HG03280 (cell line): ENCODE data around the gene TIAM2.
"Not testable (repeated sequence)": the region's sequence is repeated elsewhere in the genome, so short reads cannot be mapped to it uniquely, and the experiment has no call there.

Source experiments
- ATAC-seq: cut with Tn5 transposase; IDR thresholded peaks from one replicate; pipeline ENCODE4 v1.9.1; 2021; ENCODE audit warnings: mild to moderate bottlenecking, moderate library complexity; ENCODE audit not compliant: unreplicated experiment

TIAM2 gene

GRCh38 chr6:155090166-155090565 lies 95.1 kb downstream of the TIAM2 start:
- no peak for ATAC-seq

DNA sequence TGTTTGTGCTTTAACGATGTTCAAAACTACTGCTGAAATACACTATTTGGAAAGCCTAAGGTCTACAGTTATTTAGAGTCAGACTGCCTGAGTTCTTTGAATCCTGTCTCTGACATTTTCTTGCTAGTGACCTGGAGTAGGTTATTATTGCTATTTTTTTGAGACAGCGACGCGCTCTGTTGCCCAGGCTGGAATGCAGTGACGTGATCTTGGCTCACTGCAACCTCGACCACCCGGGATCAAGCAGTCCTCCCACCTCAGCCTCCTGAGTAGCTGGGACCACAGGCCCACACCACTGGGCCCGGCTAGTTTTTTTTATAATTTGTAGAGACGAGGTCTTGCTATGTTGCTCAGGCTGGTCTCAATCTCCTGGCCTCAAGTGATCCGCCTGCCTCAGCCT lies 96.6 kb downstream of the TIAM2 start:
- ATAC-seq = no peak

DNA sequence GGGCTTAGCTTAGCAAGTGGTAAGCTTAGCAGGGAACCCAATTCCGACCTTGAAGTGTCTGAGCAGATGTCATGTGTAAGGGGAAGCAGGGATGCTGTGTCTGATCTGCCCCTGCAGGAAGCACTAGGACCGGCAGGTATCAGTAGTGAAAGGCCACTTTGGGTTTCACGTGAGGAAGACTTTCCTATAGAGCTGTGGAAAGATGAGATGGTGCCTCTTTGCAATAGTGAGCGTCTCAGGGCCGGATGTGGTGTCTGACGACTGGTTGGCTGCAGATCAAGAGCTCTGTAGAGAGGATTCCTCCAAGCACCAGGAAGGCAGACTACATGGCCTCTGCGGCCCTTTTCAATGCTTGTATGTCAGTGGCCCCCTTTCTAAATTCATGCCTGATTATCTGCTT lies 98.3 kb downstream of the TIAM2 start:
- no peak for ATAC-seq

- ATAC-seq = no peak
Observed at GRCh38 chr6:155100087-155100486, 105.0 kb downstream of the TIAM2 start.

- ATAC-seq = no peak
Observed at GRCh38 chr6:155100591-155100990, 105.5 kb downstream of the TIAM2 start.

DNA sequence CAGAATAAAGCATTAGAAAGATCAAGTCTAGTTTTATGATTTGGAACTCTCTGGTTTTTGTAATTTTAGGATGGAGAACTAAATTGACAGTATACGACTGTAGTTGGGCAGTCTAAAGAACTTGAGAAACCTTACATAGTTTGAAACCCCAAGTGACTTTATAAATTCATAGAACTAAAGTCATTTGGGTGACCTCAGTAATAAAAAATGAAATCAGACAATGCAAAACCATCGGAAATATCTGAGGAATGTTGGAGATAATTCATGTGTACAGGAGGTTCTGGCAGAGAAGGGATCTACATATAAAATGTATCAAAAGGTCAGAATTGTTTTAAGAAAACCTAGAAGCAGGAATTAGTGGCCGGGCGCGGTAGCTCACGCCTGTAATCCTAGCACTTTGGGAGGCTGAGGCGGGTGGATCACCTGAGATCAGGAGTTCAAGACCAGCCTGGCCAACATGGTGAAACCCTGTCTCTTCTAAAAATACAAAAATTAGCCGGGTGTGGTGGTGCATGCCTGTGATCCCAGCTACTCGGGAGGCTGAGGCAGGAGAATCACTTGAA lies 108.0 kb downstream of the TIAM2 start:
- not testable (repeated sequence) for ATAC-seq

GRCh38 chr6:155103816-155104366 lies 108.8 kb downstream of the TIAM2 start:
- no peak for ATAC-seq

GRCh38 chr6:155106456-155107115 lies 111.5 kb downstream of the TIAM2 start:
- ATAC-seq = no peak

GRCh38 chr6:155107432-155108069 lies 112.4 kb downstream of the TIAM2 start:
- no peak for ATAC-seq

DNA sequence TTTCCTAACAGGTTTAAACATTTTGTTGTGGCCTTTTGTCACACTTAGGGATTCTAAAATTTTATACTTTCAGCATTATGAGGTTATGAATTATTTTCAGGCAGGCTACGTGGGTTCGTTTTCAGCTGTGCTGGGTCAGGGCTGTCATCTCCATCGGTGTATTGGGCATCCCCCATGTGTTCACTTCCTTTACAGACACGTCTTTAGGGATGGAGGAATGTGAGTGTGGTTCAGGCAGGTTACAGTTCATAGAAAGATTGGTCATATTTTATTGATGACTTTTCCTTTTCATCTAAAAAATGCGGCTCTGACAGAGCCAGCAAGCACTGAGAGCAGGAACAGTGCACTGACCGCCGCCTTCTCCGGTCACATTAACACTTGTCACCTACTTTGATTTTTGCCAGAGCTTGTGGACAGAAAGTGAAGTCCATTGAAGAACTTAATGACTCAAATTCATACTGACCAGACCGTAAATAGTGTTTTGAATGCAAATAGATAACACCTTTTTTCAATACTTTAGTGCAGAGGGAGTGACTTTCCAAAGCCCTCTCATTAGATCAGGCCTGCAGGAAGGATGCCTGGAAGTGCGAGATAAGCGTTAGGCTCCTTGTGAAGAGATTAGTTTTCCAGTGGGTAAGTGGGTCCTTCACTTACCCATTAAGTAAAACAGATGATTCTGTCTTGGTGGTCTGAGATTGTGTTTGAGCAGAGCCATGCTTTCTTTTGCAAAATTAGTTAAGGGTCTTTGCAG lies 113.1 kb downstream of the TIAM2 start:
- ATAC-seq = no peak

DNA sequence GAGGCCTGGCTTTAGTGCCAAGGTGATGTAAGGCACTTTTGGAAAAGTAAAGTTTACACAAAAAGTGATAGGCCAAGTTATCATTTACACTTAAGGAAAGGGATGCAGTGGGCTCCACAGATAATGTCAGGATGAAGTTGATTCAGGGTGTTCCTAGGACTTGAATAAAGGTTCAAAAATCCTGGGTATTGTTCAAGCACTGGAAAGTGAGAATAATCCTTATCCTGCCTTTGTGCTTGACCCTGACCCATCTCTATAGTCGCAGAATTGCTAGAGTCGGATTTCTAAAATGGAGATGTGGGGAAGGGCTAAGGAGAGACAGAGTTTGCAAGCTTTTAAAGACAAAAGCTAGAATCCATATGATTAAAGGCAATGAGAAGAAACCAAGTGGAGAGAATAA lies 115.6 kb downstream of the TIAM2 start:
- no peak for ATAC-seq

DNA sequence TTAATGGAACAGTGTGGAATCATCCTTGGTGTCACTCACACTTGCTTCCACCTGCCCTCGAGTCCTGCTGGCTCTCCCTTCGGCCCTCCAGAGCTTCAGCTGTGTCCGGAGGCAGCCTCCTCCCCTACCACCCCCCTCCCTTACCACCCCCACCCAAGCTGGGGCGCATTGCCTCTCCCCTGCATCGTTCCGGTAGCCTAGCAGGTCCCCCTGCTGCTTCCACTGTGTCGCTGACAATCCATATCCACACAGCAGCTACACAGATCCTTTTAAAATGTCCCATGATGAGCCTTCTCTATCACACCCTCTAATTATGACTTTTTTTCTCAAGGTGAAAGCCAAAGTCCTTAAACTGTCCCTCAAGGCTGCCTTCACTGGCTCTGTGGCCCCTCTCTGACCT lies 117.6 kb downstream of the TIAM2 start:
- no peak for ATAC-seq

- no peak for ATAC-seq
Observed at GRCh38 chr6:155115893-155116570, 120.9 kb downstream of the TIAM2 start.

GRCh38 chr6:155116571-155116910 lies 121.4 kb downstream of the TIAM2 start:
- no peak for ATAC-seq

- no peak for ATAC-seq
Observed at GRCh38 chr6:155117256-155117655, 122.1 kb downstream of the TIAM2 start.

- no peak for ATAC-seq
Observed at GRCh38 chr6:155117785-155118184, 122.7 kb downstream of the TIAM2 start.

DNA sequence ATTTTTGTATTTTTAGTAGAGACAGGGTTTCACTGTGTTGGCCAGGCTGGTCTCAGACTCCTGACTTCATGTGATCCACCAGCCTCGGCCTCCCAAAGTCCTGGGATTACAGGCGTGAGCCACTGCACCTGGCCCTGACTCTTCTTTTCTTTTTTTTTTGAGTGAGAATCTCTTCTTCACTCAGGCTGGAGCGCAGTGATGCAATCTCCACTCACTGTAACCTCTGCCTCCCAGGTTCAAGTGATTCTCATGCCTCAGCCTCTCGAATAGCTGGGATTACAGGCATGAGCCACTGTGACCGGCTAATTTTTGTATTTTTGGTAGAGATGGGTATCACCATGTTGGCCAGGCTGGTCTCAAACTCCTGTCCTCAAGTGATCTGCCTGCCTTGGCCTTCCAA lies 124.1 kb downstream of the TIAM2 start:
- not testable (repeated sequence) for ATAC-seq

- ATAC-seq = no peak
Observed at GRCh38 chr6:155120034-155120433, 124.9 kb downstream of the TIAM2 start.

GRCh38 chr6:155121294-155121693 lies 126.2 kb downstream of the TIAM2 start:
- ATAC-seq = no peak

DNA sequence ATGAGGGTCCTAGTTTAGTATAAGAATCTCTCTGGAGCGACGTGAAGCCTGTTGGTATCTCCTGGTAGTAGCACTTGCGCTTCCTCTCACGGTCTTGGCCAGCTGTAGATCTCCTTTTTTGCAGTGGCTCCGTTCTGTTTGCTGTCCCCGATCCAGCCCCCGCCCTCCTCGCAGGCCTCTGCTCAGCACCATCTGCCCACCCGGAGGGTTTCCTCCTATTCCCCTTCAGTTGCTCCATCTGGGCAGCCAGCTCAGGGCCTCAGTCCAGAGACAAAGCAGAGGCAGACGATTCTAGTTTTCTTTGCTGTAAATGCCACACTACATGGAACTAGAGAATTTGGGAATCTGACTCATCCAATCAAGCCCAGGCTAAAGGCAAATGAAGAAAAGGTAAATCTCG lies 126.6 kb downstream of the TIAM2 start:
- ATAC-seq = no peak
